ENCODE results near the gene NCOA5.

DNA sequence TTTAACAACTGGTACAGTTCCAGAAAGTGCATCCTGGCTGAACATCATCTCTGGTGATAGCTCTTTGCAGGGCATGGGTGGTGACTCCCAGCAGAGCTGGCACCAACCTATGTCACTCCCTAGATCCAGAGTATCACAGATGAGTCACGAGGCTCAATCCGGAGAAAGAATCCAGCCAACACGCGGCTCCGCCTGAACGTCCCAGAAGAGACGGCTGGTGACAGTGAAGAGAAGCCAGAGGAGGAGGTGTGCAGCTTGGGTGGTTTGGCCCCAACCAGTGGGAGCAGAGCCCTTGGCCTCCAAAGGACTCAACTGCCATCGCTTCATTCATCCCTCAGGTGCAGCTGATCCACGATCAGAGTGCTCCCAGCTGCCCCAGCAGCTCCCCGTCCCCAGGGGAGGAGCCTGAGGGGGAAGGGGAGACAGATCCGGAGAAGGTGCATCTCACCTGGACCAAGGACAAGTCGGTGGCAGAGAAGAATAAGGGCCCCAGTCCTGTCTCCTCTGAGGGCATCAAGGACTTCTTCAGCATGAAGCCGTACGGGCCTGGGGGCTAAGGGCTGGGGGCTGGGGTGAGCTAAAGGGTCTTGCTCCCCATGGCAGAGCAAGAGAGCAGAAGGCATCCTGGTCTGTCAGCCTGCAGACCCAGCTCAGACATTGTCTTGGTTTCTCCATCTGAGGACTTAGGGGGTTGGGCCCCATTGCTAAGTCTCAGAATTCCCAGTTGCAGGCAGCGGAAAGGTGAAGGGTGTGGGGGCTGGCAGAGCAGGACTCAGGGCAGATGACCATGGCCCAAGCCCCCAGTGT lies 33.5 kb downstream of the NCOA5 start:
- TF ChIP-seq, protein P1, sequence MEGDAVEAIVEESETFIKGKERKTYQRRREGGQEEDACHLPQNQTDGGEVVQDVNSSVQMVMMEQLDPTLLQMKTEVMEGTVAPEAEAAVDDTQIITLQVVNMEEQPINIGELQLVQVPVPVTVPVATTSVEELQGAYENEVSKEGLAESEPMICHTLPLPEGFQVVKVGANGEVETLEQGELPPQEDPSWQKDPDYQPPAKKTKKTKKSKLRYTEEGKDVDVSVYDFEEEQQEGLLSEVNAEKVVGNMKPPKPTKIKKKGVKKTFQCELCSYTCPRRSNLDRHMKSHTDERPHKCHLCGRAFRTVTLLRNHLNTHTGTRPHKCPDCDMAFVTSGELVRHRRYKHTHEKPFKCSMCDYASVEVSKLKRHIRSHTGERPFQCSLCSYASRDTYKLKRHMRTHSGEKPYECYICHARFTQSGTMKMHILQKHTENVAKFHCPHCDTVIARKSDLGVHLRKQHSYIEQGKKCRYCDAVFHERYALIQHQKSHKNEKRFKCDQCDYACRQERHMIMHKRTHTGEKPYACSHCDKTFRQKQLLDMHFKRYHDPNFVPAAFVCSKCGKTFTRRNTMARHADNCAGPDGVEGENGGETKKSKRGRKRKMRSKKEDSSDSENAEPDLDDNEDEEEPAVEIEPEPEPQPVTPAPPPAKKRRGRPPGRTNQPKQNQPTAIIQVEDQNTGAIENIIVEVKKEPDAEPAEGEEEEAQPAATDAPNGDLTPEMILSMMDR (conservative IDR thresholded peaks at IDR 0.05; ENCODE audit: low read depth in 2 of 2): no peak
- TF ChIP-seq, protein P2, sequence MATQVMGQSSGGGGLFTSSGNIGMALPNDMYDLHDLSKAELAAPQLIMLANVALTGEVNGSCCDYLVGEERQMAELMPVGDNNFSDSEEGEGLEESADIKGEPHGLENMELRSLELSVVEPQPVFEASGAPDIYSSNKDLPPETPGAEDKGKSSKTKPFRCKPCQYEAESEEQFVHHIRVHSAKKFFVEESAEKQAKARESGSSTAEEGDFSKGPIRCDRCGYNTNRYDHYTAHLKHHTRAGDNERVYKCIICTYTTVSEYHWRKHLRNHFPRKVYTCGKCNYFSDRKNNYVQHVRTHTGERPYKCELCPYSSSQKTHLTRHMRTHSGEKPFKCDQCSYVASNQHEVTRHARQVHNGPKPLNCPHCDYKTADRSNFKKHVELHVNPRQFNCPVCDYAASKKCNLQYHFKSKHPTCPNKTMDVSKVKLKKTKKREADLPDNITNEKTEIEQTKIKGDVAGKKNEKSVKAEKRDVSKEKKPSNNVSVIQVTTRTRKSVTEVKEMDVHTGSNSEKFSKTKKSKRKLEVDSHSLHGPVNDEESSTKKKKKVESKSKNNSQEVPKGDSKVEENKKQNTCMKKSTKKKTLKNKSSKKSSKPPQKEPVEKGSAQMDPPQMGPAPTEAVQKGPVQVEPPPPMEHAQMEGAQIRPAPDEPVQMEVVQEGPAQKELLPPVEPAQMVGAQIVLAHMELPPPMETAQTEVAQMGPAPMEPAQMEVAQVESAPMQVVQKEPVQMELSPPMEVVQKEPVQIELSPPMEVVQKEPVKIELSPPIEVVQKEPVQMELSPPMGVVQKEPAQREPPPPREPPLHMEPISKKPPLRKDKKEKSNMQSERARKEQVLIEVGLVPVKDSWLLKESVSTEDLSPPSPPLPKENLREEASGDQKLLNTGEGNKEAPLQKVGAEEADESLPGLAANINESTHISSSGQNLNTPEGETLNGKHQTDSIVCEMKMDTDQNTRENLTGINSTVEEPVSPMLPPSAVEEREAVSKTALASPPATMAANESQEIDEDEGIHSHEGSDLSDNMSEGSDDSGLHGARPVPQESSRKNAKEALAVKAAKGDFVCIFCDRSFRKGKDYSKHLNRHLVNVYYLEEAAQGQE (IDR thresholded peaks at IDR 0.05; ENCODE audit: unreplicated experiment): no peak
- no peak for TF ChIP-seq EZH2 (IDR thresholded peaks at IDR 0.05; ENCODE audit: low read depth, unreplicated experiment)
- no peak for TF ChIP-seq JUNB (IDR thresholded peaks at IDR 0.05; ENCODE audit: unreplicated experiment)
- no peak for TF ChIP-seq EZH2phosphoT487 (IDR thresholded peaks at IDR 0.05; ENCODE audit: unreplicated experiment)
- TF ChIP-seq POLR2AphosphoS5 (IDR thresholded peaks at IDR 0.05; ENCODE audit: low read depth): no peak
- TF ChIP-seq CREB1 (CRISPR knock-in tag; IDR thresholded peaks at IDR 0.05; ENCODE audit: low read depth): no peak
- TF ChIP-seq, protein P3, sequence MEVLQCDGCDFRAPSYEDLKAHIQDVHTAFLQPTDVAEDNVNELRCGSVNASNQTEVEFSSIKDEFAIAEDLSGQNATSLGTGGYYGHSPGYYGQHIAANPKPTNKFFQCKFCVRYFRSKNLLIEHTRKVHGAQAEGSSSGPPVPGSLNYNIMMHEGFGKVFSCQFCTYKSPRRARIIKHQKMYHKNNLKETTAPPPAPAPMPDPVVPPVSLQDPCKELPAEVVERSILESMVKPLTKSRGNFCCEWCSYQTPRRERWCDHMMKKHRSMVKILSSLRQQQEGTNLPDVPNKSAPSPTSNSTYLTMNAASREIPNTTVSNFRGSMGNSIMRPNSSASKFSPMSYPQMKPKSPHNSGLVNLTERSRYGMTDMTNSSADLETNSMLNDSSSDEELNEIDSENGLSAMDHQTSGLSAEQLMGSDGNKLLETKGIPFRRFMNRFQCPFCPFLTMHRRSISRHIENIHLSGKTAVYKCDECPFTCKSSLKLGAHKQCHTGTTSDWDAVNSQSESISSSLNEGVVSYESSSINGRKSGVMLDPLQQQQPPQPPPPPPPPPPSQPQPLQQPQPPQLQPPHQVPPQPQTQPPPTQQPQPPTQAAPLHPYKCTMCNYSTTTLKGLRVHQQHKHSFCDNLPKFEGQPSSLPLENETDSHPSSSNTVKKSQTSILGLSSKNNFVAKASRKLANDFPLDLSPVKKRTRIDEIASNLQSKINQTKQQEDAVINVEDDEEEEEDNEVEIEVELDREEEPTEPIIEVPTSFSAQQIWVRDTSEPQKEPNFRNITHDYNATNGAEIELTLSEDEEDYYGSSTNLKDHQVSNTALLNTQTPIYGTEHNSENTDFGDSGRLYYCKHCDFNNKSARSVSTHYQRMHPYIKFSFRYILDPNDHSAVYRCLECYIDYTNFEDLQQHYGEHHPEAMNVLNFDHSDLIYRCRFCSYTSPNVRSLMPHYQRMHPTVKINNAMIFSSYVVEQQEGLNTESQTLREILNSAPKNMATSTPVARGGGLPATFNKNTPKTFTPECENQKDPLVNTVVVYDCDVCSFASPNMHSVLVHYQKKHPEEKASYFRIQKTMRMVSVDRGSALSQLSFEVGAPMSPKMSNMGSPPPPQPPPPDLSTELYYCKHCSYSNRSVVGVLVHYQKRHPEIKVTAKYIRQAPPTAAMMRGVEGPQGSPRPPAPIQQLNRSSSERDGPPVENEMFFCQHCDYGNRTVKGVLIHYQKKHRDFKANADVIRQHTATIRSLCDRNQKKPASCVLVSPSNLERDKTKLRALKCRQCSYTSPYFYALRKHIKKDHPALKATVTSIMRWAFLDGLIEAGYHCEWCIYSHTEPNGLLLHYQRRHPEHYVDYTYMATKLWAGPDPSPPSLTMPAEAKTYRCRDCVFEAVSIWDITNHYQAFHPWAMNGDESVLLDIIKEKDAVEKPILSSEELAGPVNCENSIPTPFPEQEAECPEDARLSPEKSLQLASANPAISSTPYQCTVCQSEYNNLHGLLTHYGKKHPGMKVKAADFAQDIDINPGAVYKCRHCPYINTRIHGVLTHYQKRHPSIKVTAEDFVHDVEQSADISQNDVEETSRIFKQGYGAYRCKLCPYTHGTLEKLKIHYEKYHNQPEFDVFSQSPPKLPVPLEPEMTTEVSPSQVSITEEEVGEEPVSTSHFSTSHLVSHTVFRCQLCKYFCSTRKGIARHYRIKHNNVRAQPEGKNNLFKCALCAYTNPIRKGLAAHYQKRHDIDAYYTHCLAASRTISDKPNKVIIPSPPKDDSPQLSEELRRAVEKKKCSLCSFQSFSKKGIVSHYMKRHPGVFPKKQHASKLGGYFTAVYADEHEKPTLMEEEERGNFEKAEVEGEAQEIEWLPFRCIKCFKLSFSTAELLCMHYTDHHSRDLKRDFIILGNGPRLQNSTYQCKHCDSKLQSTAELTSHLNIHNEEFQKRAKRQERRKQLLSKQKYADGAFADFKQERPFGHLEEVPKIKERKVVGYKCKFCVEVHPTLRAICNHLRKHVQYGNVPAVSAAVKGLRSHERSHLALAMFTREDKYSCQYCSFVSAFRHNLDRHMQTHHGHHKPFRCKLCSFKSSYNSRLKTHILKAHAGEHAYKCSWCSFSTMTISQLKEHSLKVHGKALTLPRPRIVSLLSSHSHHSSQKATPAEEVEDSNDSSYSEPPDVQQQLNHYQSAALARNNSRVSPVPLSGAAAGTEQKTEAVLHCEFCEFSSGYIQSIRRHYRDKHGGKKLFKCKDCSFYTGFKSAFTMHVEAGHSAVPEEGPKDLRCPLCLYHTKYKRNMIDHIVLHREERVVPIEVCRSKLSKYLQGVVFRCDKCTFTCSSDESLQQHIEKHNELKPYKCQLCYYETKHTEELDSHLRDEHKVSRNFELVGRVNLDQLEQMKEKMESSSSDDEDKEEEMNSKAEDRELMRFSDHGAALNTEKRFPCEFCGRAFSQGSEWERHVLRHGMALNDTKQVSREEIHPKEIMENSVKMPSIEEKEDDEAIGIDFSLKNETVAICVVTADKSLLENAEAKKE (CRISPR knock-in tag; IDR thresholded peaks at IDR 0.05): no peak
- no peak for TF ChIP-seq STAT1 (IDR thresholded peaks at IDR 0.05; ENCODE audit: unreplicated experiment)
